Sciatic nerve (tissue), 2 donors: ENCODE results near the gene TMCC3. TPM values are rescaled to one million over a fixed set of nuclear protein-coding genes. Genes with fewer than 3 reads are reported as not detected.

Source experiments
- ATAC-seq: fragments of 200-7000 bp; cut with Tn5 transposase; one replicate; pipeline ENCODE4 v1.9.1; 2020; ENCODE audit warnings: mild to moderate bottlenecking, moderate library complexity
- DNase-seq: peaks from one replicate; pipeline ENCODE4 v3.0.0-alpha.2; 2020; ENCODE audit warnings: low spot score
- intact Hi-C: fragments of 100-400 bp; cut with DNase I; formaldehyde crosslinking; loops from one replicate; pipeline ENCODE4 v1.14.2; 2022
- total RNA-seq: library from RNA; stranded (reverse); fragmentation: NEBNext Ultra II Directional; extraction: Animal tissue kit (Norgen Biotek cat#: 25700); gene quantifications from one replicate; pipeline ENCODE4 v1.2.1, GENCODE V29; 2021
- donor health status: DM: no; HTN: no; CAD: no.
- donor health status: DM: no; HTN: no; CAD: no.

TMCC3 gene
- total RNA-seq, 1 donor from 2014 or later: 24.9 TPM

- DNase-seq (no peak), ATAC-seq (no peak)
- intact Hi-C loops: no loop called here
Observed at GRCh38 chr12:94588346-94588745, 62.0 kb downstream of the TMCC3 start.

DNA sequence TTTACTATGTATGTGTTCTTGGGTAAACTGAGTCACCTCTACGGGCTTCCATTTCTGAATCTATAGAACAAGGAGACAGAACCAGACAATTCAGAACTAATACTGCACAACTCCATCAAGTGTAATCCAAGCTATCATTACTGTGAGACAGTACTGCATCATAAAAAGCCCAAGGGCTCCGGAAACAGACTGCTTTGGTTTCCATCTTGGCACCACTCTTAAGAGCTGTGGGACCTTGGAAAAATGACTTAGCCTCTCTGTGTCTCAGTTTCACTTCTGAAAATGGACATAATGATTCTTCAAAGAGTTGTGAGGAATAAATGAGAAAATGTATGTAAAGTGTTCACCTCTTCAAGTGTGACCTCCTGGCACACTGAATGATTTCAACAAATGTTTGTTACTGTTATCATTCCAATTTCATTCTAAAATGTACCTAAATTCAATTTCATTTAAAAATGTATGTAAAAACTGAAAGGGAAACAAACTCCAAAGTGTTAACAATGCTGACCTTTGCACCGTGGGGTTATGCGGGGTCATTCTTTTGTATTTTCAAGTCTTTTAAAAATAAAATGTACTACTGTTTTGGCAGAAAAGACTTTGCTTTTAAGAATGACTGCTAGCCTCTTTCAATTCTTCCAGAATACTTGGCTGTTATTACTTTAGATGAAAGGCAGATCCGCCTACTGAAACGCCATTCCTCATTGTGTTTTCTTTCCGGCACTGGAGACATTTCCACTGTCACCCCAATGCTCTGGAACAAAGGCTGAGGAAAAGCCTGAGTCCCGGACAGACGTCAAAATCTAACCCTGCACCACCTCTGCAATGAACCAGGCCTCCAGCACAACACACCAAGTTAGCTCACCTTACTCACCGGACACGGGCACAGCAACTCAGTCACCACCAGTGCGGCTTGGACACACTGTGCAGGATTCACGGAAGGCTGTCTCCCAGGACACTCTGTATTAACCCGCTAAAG, 62.8 kb downstream of the TMCC3 start:
- ATAC-seq (peak; percentile 65), DNase-seq (no peak)
- intact Hi-C loops: no loop called here

- intact Hi-C loops: no loop called here
- ATAC-seq: no peak
- no peak for DNase-seq
Observed at GRCh38 chr12:94586589-94587259, 63.6 kb downstream of the TMCC3 start.

DNA sequence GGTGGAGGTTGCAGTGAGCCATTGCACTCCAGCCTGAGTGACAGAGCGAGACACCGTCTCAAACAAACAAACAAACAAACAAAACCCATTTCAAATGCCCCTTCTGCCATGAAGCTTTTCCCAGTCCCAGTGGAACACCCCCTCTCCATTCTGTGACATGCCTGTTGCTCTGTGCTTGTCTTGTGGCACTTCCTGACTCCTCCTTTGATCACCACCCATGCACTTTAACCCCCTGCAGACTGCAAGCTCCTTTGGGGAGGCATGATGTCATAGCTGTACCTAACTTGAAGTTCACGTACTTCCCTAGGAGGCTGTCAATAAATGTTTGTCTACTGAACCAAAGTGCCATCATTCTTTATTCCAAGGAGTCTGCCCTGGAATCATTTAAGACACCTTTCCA, 64.7 kb downstream of the TMCC3 start:
- intact Hi-C loops: no loop called here
- DNase-seq: no peak
- no peak for ATAC-seq

DNA sequence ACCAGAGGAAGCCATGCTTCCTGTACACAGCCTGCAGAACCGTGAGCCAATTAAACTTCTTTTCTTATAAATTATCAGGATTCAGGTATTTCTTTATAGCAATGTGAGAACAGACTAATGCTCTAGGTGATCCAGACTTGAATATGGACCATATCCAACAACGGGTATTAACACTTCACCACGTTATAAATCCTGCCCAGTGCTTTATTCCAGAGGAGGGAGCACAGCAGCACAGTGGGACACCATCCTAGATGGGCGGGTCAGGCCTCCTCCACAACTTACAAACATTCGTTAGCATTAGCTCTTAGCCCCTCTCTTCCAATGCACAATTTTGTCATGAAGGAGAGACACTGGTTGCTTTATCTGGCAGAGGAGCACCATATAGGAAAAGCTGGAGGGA, 66.0 kb downstream of the TMCC3 start:
- DNase-seq: no peak
- no peak for ATAC-seq
- intact Hi-C loops: no loop called here

- ATAC-seq (no peak), DNase-seq (no peak)
- intact Hi-C loops: no loop called here
Observed at GRCh38 chr12:94582591-94582990, 67.8 kb downstream of the TMCC3 start.

GRCh38 chr12:94575645-94576403, 74.5 kb downstream of the TMCC3 start:
- ATAC-seq (peak; percentile 19), DNase-seq (no peak)
- intact Hi-C loops: no loop called here

DNA sequence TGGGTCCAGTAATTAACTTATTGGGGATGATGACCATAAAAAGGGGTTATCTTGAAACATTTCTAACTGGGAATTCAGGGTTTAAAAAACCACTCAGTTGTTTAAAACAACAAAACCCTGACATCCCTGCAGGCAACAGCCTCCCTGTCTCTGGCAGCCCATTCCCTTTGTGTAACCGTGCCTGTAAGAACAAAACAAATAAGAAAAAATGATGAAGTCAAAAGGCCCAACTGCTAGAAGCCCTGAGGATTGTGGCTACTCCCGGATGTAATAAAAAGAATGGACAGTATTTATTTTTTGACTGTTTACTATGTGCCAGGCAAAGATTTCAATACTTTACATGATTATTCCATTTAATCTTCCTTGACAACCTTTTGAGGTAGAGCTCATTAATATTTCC, 75.3 kb downstream of the TMCC3 start:
- intact Hi-C loops: no loop called here
- ATAC-seq (no peak), DNase-seq (no peak)

DNA sequence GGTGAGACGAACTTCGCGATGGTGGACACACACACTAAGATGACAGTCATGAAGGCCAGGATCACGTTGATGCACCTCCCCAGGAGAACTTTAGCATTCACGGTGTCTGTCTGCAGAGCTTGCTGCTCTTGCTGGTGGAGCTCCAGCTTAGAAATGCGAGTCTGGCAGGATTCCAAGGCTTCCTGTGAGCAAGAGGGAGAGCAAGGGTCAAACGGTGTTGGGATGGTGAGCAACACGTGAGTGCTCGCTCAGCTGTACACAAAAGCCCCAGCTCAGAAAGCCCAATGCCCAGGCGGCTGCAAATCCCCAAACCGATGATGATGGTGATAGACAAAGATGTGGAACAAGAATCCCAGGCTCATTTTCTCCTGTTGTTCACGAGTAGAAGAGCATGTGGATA, 78.8 kb downstream of the TMCC3 start:
- intact Hi-C loops: no loop called here
- peak; percentile 61 for ATAC-seq
- DNase-seq: peak; percentile 69

DNA sequence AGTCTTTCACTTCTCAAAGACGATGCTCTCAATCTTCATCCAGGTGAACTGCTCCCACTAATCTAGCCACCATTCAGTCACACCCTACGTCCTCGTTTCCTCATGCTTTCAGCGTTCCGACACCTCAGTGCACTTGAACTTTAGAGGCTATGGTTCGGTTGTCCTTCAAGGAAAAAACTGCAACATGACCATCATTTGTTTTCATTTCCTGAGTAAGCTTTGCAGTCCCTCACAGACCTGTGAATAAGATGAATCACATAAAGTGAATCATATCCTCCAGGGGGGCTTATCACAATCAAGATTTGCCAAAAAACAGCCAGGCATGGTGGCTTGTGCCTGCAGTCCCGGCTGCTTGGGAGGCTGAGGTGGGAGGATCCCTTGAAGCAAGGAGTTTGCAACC, 80.2 kb downstream of the TMCC3 start:
- ATAC-seq (no peak), DNase-seq (no peak)
- intact Hi-C loops: no loop called here

- no peak for ATAC-seq
Observed at GRCh38 chr12:94567761-94568160, 82.6 kb downstream of the TMCC3 start.

GRCh38 chr12:94566345-94566744, 84.0 kb downstream of the TMCC3 start:
- ATAC-seq: no peak
- intact Hi-C loops: no loop called here
- DNase-seq: no peak

More at GRCh38 chr12:94567761-94568160, 82.6 kb downstream of the TMCC3 start:
- DNase-seq: no peak
- intact Hi-C loops: no loop called here

- ATAC-seq (no peak), DNase-seq (no peak)
- intact Hi-C loops: no loop called here
Observed at GRCh38 chr12:94565683-94566082, 84.7 kb downstream of the TMCC3 start.

- ATAC-seq: no peak
- DNase-seq: no peak
- intact Hi-C loops: no loop called here
Observed at GRCh38 chr12:94563286-94563685, 87.1 kb downstream of the TMCC3 start.

DNA sequence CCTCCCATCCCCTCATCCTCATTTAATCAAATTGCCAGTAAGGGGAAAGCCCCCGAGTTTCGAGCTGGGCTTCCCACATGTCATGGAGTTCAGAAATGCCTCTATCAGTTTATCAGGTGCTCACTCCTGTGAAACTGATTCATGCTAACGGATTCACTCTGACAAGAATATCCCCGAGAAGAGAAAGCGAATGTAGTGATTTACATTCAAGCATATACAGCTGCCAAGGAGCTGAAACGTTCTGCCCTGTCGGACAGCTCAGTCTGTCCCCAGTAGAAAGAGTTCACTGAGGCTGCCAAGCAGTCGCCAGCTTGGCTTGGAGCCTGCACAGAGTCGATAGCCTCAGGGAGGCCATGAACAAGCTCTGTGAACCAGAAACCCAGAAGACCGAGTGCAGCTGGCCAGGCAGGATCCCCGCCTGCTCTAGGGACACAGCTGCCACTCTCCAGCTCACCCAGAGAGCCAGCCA, 88.4 kb downstream of the TMCC3 start:
- intact Hi-C loops: no loop called here
- ATAC-seq (no peak), DNase-seq (no peak)

DNA sequence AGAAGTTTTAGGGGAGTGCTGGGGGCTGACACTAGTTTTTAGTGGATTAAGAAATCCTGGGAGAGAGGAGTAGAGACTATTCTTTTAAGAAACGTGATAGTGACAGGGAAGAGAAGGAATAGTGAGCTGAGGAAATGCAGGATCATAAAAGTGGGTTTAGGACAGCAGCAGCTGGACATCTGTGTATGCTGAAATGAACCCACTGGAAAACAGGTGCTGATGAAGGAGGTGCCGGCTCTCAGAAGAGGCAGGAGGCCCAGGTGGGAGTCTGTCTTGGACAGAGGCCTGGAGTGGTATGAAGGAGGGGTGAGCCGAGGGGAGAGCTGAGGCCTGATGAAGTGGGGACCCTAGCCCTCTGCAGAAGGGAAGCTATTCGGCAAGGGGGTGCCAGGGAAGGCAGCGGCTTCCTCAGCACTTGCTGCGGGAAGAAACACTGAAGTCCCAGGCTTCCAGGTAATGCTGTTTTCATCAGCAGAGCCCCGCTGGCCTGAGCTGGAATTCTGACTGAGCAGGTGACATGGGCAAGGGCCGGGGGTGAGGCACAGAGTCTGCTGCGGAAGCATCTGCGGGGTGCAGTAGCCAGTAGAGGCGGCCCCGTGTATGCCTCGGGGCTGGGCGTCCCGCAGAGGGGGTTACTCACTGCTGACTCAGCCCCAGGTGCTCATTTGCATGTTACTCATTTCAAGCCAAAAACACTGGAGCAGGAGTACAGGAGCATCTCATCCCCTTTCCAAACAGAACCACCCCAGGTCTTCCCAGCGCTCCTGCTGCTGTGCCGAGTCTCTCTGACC, 89.7 kb downstream of the TMCC3 start:
- intact Hi-C loops: no loop called here
- DNase-seq (no peak), ATAC-seq (peak; percentile 54)

GRCh38 chr12:94558612-94559011, 91.7 kb downstream of the TMCC3 start:
- DNase-seq (no peak), ATAC-seq (no peak)
- intact Hi-C loops: no loop called here

DNA sequence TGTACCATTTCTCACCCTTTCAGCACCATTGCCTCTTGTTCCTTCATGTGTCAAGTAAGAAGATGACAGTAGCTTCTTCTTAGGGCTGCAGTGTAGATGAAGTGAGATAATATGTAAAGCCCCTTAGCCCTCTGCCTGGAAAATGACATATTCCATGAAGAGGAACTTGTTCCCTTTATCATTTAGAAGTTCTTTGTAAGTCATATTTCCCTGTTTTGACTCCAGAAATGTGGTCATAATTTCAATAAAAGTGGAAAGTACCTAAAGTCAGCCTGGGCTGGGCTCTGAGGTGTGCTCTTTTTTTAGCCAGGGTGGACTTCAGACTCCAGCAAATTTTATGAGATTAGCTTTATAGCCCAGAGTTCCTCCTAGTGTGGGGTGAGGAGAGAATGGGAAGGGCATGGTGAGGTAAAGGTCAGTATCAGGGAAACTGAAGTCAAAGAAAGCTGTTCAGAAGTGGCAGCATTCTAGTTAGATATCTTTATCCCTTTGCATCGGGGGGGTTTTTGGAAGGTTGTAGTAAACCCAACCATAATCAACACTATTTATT, 92.5 kb downstream of the TMCC3 start:
- DNase-seq (no peak), ATAC-seq (no peak)
- intact Hi-C loops: no loop called here
